HepG2 (cell line): Measurements from ENCODE around the gene SLC16A1. TPM values are rescaled to one million over a fixed set of nuclear protein-coding genes. Genes with fewer than 3 reads are reported as not detected.

Experiments
- ATAC-seq: fragments of 200-7000 bp; cut with Tn5 transposase; 3 replicates; pipeline ENCODE4 v1.9.1; 2020; ENCODE audit warnings: mild to moderate bottlenecking, moderate library complexity
- BruUV-seq: library from RNA; stranded (reverse); fragments of 400-500 nt; replicated peaks from 2 replicates; lab custom pipeline; 2021; lab: Mats Ljungman, UMichigan
- CTCF ChIA-PET: fragments of 300-600 bp; formaldehyde crosslinking; extraction: SDS; loops from one replicate; lab custom pipeline; 2021; ENCODE audit warnings: low total read pairs, inconsistent platforms, low intra/inter-chr PET ratio; lab: Yijun Ruan, JAX
- POLR2A ChIA-PET: fragments of 350-600 bp; sonication (Branson Sonifier 250); formaldehyde crosslinking; loops from one replicate; lab custom pipeline; 2020; ENCODE audit warnings: antibody characterized with exemption, inconsistent platforms; lab: Yijun Ruan, JAX
- DNase-seq: peaks from one replicate; pipeline ENCODE4 v3.0.0-alpha.2; 2015; ENCODE audit warnings: low spot score
- FAIRE-seq: peaks from 3 replicates; lab custom pipeline; 2011; peaks lifted over from hg19 to GRCh38; lab: Jason Lieb, UNC
- H2AFZ ChIP-seq: one replicate; pipeline ENCODE4 v1.6.1; 2011; ENCODE audit warnings: low read length, inconsistent platforms
- H3K27ac ChIP-seq: fragments of 300-600 bp; 3 replicates; pipeline ENCODE4 v1.8.0; 2011; ENCODE audit warnings: mixed run types, mild to moderate bottlenecking, mixed read lengths, low read length, inconsistent platforms; ENCODE audit not compliant: insufficient read depth; ENCODE audit errors: extremely low read length
- H3K27me3 ChIP-seq, 2 experiments: fragments of 200-600 bp in 1 of 2; 2 replicates in 1 of 2; 3 replicates in 1 of 2; pipeline versions ENCODE4 v1.6.0 to v1.8.0; 2011; ENCODE audit warnings: low read length in 2 of 2, mild to moderate bottlenecking in 2 of 2, moderate library complexity in 2 of 2, inconsistent platforms in 1 of 2; ENCODE audit not compliant: insufficient read depth in 2 of 2, control insufficient read depth in 1 of 2
- H3K36me3 ChIP-seq, 2 experiments: fragments of 200-600 bp in 1 of 2; replicated peaks in 1 of 2; 2 replicates in 1 of 2; 3 replicates in 1 of 2; pipeline versions ENCODE4 v1.5.1 to v1.8.0; 2011; ENCODE audit warnings: low read length in 2 of 2, inconsistent platforms in 1 of 2; ENCODE audit not compliant: insufficient read depth in 2 of 2, control insufficient read depth in 1 of 2
- H3K4me1 ChIP-seq: 2 replicates; pipeline ENCODE4 v1.5.1; 2012; ENCODE audit warnings: low read length, inconsistent platforms; ENCODE audit not compliant: insufficient read depth
- H3K4me2 ChIP-seq: 2 replicates; pipeline ENCODE4 v1.6.0; 2011; ENCODE audit warnings: low read depth, low read length, inconsistent platforms
- H3K4me3 ChIP-seq, 3 experiments: fragments of 200-600 bp in 1 of 3; sonication (generic), shearing (Covaris generic) in 1 of 3; replicated peaks in 1 of 3; 2 replicates each; pipeline ENCODE4 v1.5.1; 2011 to 2016; ENCODE audit warnings: low read length in 3 of 3, inconsistent platforms in 2 of 3, low read depth in 2 of 3, mild to moderate bottlenecking in 2 of 3, control low read depth in 1 of 3, mixed read lengths in 1 of 3; ENCODE audit not compliant: insufficient read depth in 1 of 3
- H3K79me2 ChIP-seq: one replicate; pipeline ENCODE4 v1.6.1; 2011; ENCODE audit warnings: low read length, inconsistent platforms; ENCODE audit not compliant: insufficient read depth
- H3K9ac ChIP-seq: 2 replicates; pipeline ENCODE4 v1.6.0; 2011; ENCODE audit warnings: mild to moderate bottlenecking, low read depth, low read length, inconsistent platforms; ENCODE audit not compliant: insufficient read depth
- H3K9me3 ChIP-seq: 2 replicates; pipeline ENCODE4 v1.5.1; 2012; ENCODE audit warnings: mild to moderate bottlenecking, low read length
- H4K20me1 ChIP-seq: 2 replicates; pipeline ENCODE4 v1.6.0; 2011; ENCODE audit warnings: inconsistent platforms, mild to moderate bottlenecking, low read length, moderate library complexity; ENCODE audit not compliant: insufficient read depth
- CEBPG ChIP-seq: IDR thresholded peaks from 2 replicates; pipeline ENCODE4 v1.6.1; 2016
- FOXO4 ChIP-seq: sonication (generic); formaldehyde crosslinking; conservative IDR thresholded peaks from 2 replicates; pipeline ENCODE4 v1.8.1; 2023; ENCODE audit warnings: missing genetic modification reagents
- NCOA2 ChIP-seq: sonication (generic); formaldehyde crosslinking; IDR thresholded peaks from 2 replicates; pipeline ENCODE4 v1.8.0; 2022; ENCODE audit warnings: inconsistent platforms
- RFXAP ChIP-seq: sonication (generic); formaldehyde crosslinking; IDR thresholded peaks from 2 replicates; pipeline ENCODE4 v1.4.0; 2020; ENCODE audit warnings: missing genetic modification reagents, borderline replicate concordance
- SMC3 ChIP-seq: IDR thresholded peaks from 2 replicates; pipeline ENCODE4 v1.6.1; 2011; ENCODE audit warnings: low read length, improper control_type of control experiment
- TBX3 ChIP-seq: fragments of 450-650 bp; IDR thresholded peaks from 2 replicates; pipeline ENCODE4 v1.6.1; 2017; ENCODE audit warnings: antibody characterized with exemption, mild to moderate bottlenecking, inconsistent platforms, borderline replicate concordance
- ZNF597 ChIP-seq: sonication (generic); formaldehyde crosslinking; IDR thresholded peaks from 2 replicates; pipeline ENCODE4 v1.5.0; 2020; ENCODE audit warnings: missing genetic modification reagents
- ZNF629 ChIP-seq: sonication (generic); formaldehyde crosslinking; conservative IDR thresholded peaks from 2 replicates; pipeline ENCODE4 v1.5.0; 2020; ENCODE audit warnings: missing genetic modification reagents
- ZNF710 ChIP-seq: sonication (generic); formaldehyde crosslinking; IDR thresholded peaks from 2 replicates; pipeline ENCODE4 v1.5.0; 2020; ENCODE audit warnings: mild to moderate bottlenecking, missing genetic modification reagents, borderline replicate concordance
- ZSCAN20 ChIP-seq: sonication (generic); formaldehyde crosslinking; IDR thresholded peaks from 2 replicates; pipeline ENCODE4 v1.4.0; 2020; ENCODE audit warnings: missing genetic modification reagents, mild to moderate bottlenecking, borderline replicate concordance
- WGBS: methylation state at CpG from one replicate; pipeline ENCODE4 v1.1.6; 2017; ENCODE audit warnings: low lambda C conversion rate; 5-methylcytosine and 5-hydroxymethylcytosine counted together
- in situ Hi-C: cut with HindIII; loops from 2 replicates; pipeline ENCODE4 v1.10.0; 2017; ENCODE audit warnings: low pct_unique_long_range_greater_than_20kb; ENCODE audit not compliant: extremely low pct_ligation_motif_present
- intact Hi-C: fragments of 100-400 bp; cut with micrococcal nuclease; formaldehyde crosslinking; loops from one replicate; pipeline ENCODE4 v1.10.0; 2022; ENCODE audit not compliant: unreplicated experiment
- polyA plus RNA-seq, 8 experiments: library from polyadenylated mRNA; depleted of rRNA in 3 of 8; stranded (reverse) in 7 of 8; unstranded in 1 of 8; fragments of >200 nt; fragmentation: Illumina TruSeq in 4 of 8; extraction: Trizol in 4 of 8; gene quantifications; 2 replicates each; pipeline versions ENCODE4 v1.2.1 to v1.2.3, GENCODE V29; 2011 to 2016; ENCODE audit warnings: low read depth in 4 of 8, missing spikeins in 1 of 8, mixed read lengths in 1 of 8; ENCODE audit not compliant: insufficient read depth in 1 of 8
- total RNA-seq, 5 experiments: library from RNA; depleted of rRNA; stranded (reverse); fragments of >200 nt; fragmentation: Illumina TruSeq; extraction: Trizol; gene quantifications; 2 replicates each; pipeline ENCODE4 v1.2.3, GENCODE V29; 2016; ENCODE audit warnings: low read depth in 1 of 5

Gene SLC16A1
- total and polyA plus RNA-seq, 2 of the 13 experiments (the other 11 are each of a cell fraction or from before 2014, with no cell fraction given): 106 to 142 TPM

- no peak for TF ChIP-seq FOXO4 (CRISPR knock-in tag)
- no peak for TF ChIP-seq NCOA2 (CRISPR knock-in tag)
- no peak for TF ChIP-seq ZNF597
- no peak for TF ChIP-seq SMC3
- no peak for TF ChIP-seq RFXAP (CRISPR knock-in tag)
- TF ChIP-seq ZSCAN20 (CRISPR knock-in tag): no peak
- TF ChIP-seq TBX3: no peak
Measured at GRCh38 chr1:112905395-112906149, 50.4 kb downstream of the SLC16A1 start (continued).

- ATAC-seq (no peak), DNase-seq (no peak), FAIRE-seq (no peak)
- Histone ChIP-seq H3K4me1 (peaks cover 10% of the 10 kb centered on the region), H3K4me3 (no peak overlapping the region), H4K20me1 (no peaks in the 10 kb centered on the region), H3K9ac (no peak overlapping the region), H2AFZ (no peak overlapping the region), H3K36me3 (no peaks in the 10 kb centered on the region; a peak in 2 of 5 replicates), H3K4me2 (no peak overlapping the region), H3K27ac (no peak overlapping the region), H3K9me3 (no peaks in the 10 kb centered on the region), H3K79me2 (no peaks in the 10 kb centered on the region), H3K27me3 (no peaks in the 10 kb centered on the region)
- TF ChIP-seq ZNF629 (CRISPR knock-in tag): peak; percentile 43; the same call in 1 of the 2 replicates
- TF ChIP-seq ZNF710 (CRISPR knock-in tag): no peak
- TF ChIP-seq CEBPG (CRISPR knock-in tag): no peak
- intact Hi-C loops (no loop called here), in situ Hi-C loops (no loop called here)
- ChIA-PET CTCF (no interaction called here), POLR2A (interaction anchor here (3.2 kb wide), 1 partner anchor 51 kb away, joined by 7 read pairs; the partner anchor contains the start of gene SLC16A1)
- 91% methylated on average over 4 of the region's 4 CpGs for WGBS
- no TSS peak for BruUV-seq
Measured at GRCh38 chr1:112904831-112905261, 51.1 kb downstream of the SLC16A1 start.
